Stimulated activated CD4-positive, alpha-beta T cell treated with anti-CD3 and anti-CD28 coated beads, Interleukin-4, amount 100 ng/mL, for 24 hours (primary cell): Measurements from ENCODE around the gene USP4.
"Not testable (repeated sequence)": the region's sequence is repeated elsewhere in the genome, so short reads cannot be mapped to it uniquely, and the experiment has no call there.

Experiments used
- DNase-seq: peaks from one replicate; pipeline ENCODE4 v3.0.0-alpha.2; 2020

The USP4 gene

GRCh38 chr3:49339941-49340800 is at the start of gene USP4:
USP4 (minus strand) TSS chr3:49340053; CDS start chr3:49340024, 29 bp downstream.
- DNase-seq, result peak; percentile 95

- DNase-seq, result no peak
These were observed 49.4 kb upstream of the USP4 start for GRCh38 chr3:49389297-49389696.

DNA sequence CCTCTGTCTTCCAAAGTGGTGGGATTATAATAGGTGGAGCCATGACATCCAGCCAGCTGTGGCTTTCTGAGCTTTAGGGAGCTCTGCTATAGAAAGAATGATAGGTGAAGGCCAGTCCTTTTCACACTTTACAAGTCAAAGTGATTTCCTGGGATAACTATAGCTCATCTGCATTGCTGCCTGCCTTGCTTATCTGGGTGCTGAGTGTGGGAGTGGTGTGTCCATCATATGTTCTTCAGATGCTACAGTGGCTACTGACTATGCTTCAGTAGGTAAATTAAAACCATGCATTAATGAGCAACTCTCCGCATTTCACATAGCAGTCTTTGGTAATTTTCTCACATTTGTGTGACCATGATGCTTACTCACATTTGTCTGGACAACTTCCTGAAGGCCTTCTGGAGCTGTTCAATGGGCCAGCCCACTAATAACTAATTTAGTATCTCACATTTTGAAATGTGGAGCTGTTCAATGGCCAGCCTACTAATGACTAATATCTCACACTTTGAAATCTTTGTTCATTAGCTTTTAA is 48.5 kb upstream of the USP4 start:
- DNase-seq, result no peak

DNA sequence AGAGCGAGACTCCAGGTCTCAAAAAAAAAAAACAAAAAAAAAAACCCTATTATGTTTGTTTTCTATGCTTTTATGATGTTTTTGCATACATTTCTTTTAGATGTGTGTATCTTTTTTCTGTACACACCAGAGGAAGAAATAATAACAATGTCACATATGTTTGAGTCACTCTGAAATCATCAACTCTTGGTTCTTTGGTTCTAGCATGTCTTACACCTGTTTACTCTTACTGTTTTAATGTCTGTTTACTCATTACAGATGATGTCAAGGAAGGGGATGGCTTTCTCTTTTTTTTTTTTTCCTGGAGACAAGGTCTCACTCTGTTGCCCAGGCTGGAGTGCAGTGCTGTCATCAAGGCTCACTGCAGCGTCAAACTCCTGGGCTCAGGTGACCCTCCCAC is 47.9 kb upstream of the USP4 start:
- no peak for DNase-seq

GRCh38 chr3:49386056-49386756 is 46.4 kb upstream of the USP4 start:
- DNase-seq, result no peak

DNA sequence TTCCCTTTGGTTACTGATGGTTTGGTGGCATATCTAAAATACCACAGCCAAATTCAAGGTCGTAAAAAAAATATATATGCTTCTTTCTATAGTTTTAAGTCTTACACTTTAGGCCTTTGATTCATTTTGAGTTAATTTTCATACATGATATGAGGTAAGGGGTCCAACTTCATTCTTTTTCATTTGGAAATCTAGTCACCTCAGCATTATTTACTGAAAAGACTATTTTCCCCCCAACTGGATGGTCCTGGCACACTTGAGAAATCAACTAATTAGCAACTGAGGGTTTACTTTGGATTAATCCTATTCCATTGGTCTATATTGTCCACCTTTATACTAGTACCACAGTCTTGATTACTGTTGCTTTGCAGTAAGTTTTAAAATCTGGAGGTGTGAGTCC is 45.8 kb upstream of the USP4 start:
- DNase-seq, result no peak

- DNase-seq, result no peak
These were observed 43.5 kb upstream of the USP4 start for GRCh38 chr3:49383387-49383786.

- no peak for DNase-seq
These were observed 38.5 kb upstream of the USP4 start for GRCh38 chr3:49378249-49378895.

GRCh38 chr3:49377483-49377882 is 37.6 kb upstream of the USP4 start:
- peak; percentile 58 for DNase-seq

DNA sequence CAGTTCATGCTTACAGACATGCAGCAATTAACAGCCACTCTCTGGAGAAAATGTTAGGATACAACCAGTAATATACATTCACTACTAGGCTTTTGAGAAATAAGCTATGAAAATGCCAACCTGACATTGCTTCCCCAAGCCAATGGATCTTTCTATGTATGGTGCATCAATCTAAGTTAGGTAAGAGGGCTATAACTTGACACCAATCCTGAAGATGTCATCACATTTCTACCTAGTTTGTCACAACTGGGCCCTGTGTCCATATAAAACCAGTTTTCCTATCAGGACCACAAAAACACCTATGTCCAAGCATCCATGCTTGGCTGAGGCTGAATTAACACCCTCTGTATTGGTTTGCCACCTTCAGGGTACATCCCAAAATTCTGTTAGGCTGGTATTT is 32.1 kb upstream of the USP4 start:
- DNase-seq, result no peak

GRCh38 chr3:49370585-49371290 is 30.9 kb upstream of the USP4 start:
- no peak for DNase-seq

- DNase-seq, result no peak
These were observed 22.7 kb upstream of the USP4 start for GRCh38 chr3:49362561-49362960.

GRCh38 chr3:49359623-49360022 is 19.8 kb upstream of the USP4 start:
- no peak for DNase-seq

GRCh38 chr3:49358884-49359225 is 19.0 kb upstream of the USP4 start:
- DNase-seq, result peak; percentile 26

DNA sequence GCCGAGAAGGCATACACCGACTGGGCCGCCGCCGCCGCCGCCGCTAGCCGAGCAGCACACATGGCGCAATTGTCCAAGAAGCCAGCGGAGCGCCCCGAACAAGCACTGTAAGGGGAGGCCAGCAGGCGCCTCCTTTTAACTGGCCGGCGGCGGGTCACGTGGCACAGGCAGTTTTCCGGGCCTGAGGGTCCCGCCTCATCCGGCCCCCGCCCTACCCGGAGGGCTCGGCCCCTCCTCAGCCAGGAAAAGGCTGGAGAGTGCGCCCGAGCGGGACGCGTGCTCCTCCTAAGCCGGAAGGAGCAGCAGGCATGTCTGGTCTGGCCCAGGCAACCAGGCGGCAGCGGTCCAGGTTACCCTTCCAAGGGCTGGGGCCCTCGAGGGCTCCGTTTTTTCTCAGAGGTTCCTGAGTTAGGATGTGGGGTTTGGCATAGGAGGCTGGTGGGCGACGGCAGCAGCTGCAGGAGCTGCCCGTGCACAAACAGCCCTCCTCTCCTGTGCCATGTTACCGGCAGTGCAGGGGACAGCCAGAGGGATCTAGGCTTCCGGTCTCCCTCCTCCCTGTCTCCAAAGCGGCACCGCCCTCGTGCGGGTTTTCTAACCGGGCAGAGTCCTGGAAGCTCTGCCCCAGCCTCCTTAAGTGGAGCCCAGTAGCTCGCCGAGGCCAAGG is 18.5 kb upstream of the USP4 start, which contains the start of gene GPX1:
Gene GPX1, minus strand, starts transcription at position 137 of the 667 bp plus-strand sequence. Its CDS starts 75 bp downstream, at position 62.
- DNase-seq, result peak; percentile 83

- DNase-seq, result peak; percentile 50
These were observed 17.8 kb upstream of the USP4 start for GRCh38 chr3:49357443-49358216.

DNA sequence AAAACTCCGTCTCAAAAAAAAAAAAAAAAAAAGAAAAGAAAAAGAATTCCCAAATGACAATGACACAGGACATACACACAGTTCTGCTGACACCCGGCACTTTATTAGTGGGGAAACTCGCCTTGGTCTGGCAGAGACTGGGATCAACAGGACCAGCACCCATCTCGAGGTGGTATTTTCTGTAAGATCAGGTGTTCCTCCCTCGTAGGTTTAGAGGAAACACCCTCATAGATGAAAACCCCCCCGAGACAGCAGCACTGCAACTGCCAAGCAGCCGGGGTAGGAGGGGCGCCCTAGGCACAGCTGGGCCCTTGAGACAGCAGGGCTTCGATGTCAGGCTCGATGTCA is 17.2 kb upstream of the USP4 start:
- not testable (repeated sequence) for DNase-seq

GRCh38 chr3:49352890-49353421 is 13.1 kb upstream of the USP4 start:
- no peak for DNase-seq

- no peak for DNase-seq
These were observed 12.4 kb upstream of the USP4 start for GRCh38 chr3:49352281-49352680.

GRCh38 chr3:49351521-49352011 is 11.7 kb upstream of the USP4 start:
- DNase-seq, result no peak
